T follicular helper cell (primary cell): ENCODE results near the gene ITGA2.
"Not testable (repeated sequence)": the region's sequence is repeated elsewhere in the genome, so short reads cannot be mapped to it uniquely, and the experiment has no call there.

Experiments used
- DNase-seq: peaks from one replicate; pipeline ENCODE4 v3.0.0-alpha.2; 2020; ENCODE audit warnings: low read depth

The ITGA2 gene

DNA sequence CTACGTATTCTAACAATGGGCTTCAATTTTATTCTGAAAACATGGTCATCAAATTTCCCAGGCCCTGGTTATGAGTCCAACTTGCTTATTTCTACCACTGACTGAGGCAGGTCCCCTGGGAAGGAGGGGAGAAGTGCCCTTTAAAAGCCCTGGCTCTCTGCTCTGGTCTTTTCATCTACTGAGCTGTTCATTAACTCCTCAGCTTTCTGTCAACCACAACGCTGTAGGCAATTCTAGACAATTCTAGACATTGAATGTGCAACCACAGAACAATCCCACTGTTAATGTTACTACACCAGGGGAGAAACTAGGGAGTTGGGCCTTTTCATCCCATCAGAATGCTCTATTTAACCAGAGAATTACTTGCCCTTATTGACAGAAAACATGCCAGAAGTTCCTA lies 110.4 kb downstream of the ITGA2 start:
- DNase-seq, result no peak

GRCh38 chr5:53100606-53101005 lies 111.5 kb downstream of the ITGA2 start:
- no peak for DNase-seq

GRCh38 chr5:53105611-53106300 lies 116.6 kb downstream of the ITGA2 start:
- DNase-seq, result no peak

- DNase-seq, result no peak
Observed at GRCh38 chr5:53109056-53109442, 119.9 kb downstream of the ITGA2 start.

GRCh38 chr5:53109443-53110127 lies 120.4 kb downstream of the ITGA2 start, which contains the start of gene MOCS2:
MOCS2 (minus strand) TSS chr5:53109757; CDS start chr5:53107174, 2,583 bp downstream.
- DNase-seq, result peak; percentile 85

DNA sequence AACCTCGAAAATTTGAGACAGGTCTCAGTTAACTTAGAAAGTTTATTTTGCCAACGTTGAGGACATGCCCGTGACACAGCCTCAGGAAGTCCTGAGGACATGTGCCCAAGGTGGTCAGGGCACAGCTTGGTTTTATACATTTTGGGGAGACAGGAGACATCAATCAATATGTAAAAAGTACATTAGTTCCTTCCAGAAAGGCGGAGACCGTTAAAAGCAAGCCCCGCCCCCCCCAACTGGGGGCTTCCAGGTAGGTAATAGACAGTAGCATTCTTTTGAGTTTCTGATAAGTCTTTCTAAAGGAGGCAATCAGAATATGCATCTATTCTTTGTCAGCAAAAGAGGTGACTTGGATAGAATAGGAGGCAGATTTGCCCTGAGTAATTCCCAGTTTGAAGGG lies 121.0 kb downstream of the ITGA2 start:
- no peak for DNase-seq

DNA sequence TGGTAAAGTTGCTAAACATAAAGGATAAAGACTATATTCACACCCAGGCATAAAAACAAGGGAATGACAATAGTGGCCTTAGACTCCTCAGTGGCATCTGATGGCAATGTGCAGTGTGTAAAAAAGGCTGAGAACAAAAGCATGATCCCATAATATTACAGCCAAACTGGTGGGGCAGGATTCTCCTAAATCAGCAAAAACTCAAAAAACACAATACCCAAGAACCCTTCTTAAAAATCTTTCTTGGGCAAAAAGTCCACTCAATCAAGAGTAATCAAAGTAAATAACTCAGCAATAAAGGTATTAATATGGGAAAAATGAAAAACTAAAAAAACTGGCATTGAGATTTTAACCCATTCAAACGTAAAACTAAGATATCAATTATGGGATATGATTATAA lies 122.0 kb downstream of the ITGA2 start:
- no peak for DNase-seq

GRCh38 chr5:53112307-53112706 lies 123.2 kb downstream of the ITGA2 start:
- DNase-seq, result not testable (repeated sequence)

GRCh38 chr5:53112909-53113308 lies 123.8 kb downstream of the ITGA2 start:
- no peak for DNase-seq

DNA sequence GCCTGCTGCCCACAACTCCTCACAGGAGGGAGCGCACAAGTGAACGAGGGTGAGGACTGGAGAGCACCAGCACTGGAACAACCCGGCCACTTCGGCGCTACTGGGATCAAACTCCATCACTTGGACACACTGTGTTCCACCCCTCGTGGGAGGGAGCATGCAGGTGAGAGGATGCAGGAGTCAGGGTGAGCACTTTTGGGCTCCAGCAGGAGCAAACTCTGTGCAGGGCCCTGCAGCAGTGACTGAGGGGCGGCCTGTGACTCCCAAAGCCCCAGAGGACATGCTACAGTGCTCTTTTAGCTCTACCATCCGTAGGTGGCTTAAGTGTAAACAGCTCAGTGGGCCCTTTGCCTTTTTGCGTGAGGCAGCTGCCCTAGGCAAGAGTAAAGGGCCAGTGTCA lies 124.8 kb downstream of the ITGA2 start:
- no peak for DNase-seq

DNA sequence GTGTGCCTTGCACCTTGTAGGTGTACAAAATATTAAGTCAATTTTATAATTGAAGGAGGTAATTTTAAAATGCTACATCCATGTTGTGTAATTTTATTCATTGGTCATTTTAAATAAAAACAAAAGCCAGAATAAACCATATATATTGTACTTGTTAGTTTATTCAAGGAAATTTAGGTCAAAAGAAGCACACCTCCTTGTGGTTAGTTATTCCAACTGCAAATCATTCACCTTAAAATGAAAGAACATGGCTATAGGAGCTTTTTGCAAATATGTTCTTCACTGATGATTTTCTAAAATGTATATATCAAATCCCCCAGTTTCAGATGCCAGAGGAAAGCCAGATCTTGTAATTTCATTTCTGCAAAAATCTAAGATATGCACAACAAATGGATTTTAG lies 125.8 kb downstream of the ITGA2 start:
- DNase-seq, result no peak

DNA sequence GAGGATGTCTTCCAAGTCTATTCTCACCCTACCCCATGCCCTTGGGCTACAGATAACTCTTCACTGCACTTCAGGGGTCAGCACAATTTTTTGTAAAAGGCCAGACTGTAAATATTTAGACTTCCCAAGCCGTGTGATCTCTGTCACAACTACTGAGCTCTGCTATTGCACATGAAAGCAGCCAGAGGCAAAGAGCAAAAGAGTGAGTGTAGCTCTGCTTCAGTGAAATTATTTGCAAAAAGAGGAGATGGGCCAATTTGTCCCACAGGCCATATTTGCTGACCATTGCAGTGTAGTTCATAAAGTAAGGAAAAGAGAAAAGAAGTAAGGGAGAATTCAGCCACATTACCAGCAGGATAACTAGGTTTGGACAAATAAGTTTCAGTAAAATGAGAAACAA lies 127.4 kb downstream of the ITGA2 start:
- no peak for DNase-seq

- no peak for DNase-seq
Observed at GRCh38 chr5:53118879-53119278, 129.7 kb downstream of the ITGA2 start.

- no peak for DNase-seq
Observed at GRCh38 chr5:53120165-53120564, 131.0 kb downstream of the ITGA2 start.

DNA sequence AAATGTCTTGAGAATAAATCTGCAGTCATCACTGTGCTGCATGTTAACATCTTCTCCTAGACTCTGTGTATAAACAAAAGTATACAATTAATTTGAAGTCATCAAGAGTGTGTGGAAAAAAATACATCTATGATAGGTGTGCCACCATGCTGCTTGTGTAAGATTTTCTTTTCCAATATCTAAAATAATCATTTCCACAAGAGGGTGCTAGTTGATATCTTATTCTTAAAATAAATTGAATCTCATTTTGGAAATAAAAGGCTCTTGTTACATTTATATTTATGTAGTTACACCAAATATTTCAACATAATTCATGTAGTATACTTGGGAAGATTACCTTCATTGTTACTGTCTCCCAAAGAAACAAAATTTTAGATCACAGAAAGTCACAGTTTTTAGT lies 134.6 kb downstream of the ITGA2 start:
- no peak for DNase-seq

- no peak for DNase-seq
Observed at GRCh38 chr5:53126521-53126920, 137.4 kb downstream of the ITGA2 start.

DNA sequence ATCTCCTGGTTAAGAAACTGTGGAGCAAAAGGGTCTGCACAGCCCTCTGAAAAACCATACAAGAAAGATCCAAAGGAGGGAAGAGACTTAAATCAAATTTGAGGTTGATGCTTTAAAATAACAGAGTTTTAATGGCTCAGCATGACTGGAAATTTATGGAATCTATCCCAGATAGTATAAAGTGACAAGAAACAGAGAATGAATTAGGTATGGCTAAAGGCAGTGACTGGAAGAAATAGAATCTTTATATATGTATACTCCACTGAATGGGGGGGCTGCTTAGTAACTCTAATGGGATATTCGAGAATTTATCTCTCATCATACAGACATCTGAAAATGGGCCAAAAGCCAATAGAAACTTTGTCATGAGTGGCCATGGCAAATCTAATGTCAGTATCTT lies 138.0 kb downstream of the ITGA2 start:
- no peak for DNase-seq

DNA sequence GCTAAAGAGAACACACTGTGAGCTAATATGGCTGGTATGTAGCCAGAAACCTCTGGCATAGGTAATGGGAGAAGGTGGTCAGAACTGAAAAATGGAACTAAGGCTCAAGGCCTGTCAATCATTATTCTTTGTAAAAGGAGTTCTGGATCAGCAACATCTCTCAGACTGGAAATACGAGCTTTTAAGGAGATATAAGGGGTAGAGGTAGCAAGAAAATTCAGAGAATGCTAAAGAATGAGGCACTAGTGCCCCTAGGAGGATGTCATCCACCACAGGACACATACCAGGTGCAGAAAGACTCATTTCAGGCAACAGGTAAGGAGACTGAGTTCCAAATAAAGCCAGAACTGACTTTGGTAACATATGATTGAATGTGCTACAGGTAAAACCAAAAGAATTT lies 139.3 kb downstream of the ITGA2 start:
- DNase-seq, result no peak

GRCh38 chr5:53130266-53130665 lies 141.1 kb downstream of the ITGA2 start:
- no peak for DNase-seq

- no peak for DNase-seq
Observed at GRCh38 chr5:53133020-53133419, 143.9 kb downstream of the ITGA2 start.
